ENCODE measurements around the gene EGFLAM. TPM values are rescaled to one million over a fixed set of nuclear protein-coding genes. Genes with fewer than 3 reads are reported as not detected.
A peak's percentile ranks its signal among the peaks of the same experiment; 100 is the strongest.

The EGFLAM gene
- total RNA-seq, 1 experiment from 2014 or later, result 7.4 TPM

DNA sequence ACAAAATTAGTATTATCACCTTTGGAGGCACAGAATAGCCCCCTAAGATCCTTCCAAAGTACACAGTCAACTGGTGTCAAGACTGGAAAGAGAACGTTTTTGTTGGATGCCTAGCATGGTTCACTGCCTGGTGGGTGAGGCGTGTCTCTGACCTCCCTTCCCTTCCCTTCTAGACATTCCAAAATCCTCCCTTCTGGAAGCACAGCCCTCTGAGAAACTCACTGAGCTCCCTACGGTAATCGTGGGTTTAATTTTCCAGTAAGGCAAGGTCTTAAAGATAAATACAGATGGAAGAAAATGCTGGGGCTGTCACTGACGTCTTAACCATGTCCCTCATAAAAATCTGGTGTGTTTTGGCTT lies 159.3 kb downstream of the EGFLAM start:
- DNase-seq (ENCODE audit: low read depth), result no peak

DNA sequence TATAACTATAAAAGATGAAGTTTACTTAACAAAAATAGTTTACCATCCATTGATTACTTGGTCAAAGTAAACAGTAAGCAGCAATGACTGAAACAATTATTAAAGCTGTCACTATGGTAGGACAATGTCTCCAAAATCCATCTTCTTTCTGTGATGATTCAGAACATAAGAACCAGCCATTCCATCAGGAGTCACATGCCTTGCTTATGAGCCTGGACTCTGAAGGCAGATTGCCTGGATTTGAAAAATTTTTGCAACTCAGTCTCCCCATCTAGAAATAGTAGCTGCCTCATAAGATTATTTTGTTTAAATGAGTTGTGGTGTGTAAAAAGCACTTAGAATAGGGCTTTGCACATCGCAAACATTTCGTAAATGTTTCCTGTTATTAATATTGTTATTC lies 161.9 kb downstream of the EGFLAM start:
- no peak for DNase-seq (ENCODE audit: low read depth)

DNA sequence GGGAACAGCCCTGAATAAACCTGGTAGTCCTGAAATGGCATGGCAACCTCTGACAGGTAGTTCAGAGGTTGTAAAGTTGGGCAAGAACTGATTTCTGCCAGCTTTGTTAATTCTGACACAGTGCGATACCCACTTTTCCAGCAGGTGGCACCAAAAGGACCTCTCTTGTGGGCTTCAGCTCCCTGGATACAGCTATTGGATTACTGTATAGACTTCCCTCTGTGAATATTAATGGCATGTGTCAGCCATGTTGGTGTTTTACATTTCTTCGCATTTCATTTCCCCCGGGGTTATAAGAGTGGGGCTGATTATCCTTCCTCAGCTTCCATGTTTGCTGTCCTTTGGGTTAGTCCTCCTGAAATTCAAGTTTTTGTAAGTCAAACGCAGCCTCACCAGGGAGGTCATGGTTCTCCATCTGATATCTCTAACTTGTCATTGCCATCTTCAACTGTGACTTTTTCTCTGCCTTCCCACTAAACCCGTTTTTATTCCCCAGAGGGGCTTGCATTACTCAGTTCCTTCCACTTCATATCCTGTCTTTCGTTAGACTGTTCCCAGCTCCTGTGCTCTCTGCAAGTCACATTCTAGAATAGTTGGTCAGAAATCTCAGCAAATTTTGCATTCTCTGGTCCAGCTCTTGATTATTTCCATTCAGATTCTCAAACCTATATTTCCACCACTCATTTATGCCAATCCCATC lies 162.5 kb downstream of the EGFLAM start:
- peak; percentile 66 for DNase-seq (ENCODE audit: low read depth)

DNA sequence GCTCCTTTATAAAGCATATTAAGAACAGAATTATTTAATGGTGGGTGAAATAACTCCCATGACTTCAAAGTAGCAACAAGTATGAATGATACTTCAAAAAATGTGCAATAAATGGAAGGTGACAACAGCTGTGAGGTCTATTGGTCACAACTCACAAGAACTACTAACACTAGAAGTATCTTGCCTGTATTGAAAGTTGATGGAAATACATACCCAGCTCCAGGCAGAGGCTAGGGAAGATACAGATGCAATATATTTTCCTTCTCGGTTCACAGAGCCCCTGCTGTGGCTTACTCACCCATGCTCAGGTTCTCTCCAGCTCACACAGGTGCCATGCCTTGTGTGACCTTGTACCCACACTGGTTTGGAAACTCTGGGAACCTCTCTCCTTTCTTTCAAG lies 164.3 kb downstream of the EGFLAM start:
- no peak for DNase-seq (ENCODE audit: low read depth)

DNA sequence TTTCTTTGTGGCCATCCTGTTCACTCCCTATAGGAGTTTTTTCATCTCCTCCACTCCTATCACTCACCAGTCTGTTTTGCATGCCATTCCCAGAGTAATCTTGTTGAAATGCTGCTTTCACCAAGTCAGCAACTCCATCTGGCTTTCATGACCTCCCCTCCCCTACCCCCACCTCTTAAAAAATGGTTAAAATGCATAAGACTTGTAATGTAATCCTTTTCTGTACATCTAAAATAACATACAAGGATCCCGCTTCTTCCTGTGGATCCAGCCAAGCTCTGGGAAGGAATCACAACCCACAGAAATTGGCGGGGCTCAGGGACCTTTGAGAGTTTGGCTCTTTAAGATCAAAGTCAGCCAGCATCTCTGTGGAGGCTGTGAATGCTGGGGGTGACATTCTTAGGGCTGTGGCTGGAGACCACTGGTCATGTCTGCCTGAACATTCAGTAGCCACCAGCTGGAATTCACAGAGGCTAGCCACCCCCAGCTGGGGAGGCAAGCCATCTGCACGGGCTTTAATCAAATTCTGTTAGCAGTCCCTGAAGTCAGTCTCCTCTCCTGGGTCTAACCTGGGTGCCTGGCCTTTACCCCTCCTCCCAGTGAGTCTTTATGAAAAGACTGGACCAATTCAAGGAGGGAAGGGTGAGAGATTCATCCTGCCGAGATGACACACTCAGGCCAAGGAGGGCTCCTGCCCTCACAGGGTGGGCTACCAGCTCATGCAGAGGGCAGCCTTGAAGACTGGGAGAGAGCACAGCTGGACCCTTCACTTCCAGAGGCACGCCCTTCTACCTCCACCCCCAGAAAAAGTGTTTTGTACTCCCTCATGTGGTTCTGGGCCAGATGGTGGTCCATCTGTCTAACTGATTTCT lies 165.2 kb downstream of the EGFLAM start:
- DNase-seq (ENCODE audit: low read depth), result no peak

DNA sequence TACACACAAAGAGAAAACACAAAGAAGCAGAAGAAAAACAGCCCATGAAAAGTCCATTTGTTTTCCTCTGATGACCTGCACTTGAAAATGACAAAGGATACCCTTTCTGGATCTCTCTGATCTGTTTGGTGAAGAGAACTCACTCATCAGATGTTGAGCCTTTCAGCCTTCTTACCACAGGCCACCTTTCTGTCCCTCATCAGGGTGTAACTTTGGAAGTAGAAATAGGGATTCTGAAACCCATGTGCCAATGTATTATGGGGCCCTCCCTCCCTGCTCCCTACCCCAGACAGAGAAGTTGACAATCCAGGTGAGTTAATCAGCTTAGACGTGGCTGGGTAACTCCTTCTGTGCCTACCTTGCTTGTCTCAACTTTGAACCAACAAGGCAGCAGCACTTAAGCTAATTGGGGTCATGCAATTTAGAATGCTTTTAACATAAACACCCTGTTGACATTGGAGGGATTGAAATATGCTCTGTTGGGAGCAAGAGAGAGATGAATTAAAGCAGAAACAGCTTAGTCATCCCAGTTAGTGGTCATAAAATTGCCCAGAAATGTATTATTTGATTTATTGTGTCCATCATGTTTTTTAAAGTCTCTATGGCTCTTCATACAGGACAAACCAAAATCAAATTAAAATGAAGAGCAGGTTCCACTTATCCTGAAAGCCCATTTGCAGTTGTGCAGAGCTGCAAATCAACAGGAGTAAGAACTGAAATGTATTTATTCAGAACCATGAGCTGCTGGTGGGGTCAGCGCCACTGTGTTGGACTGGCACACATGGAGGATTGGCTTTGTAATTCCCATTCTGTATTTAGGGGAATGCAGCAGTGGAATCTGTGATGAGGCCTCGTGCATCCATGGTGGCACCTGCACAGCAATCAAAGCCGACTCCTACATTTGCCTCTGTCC lies 166.0 kb downstream of the EGFLAM start:
- DNase-seq (ENCODE audit: low read depth), result no peak

DNA sequence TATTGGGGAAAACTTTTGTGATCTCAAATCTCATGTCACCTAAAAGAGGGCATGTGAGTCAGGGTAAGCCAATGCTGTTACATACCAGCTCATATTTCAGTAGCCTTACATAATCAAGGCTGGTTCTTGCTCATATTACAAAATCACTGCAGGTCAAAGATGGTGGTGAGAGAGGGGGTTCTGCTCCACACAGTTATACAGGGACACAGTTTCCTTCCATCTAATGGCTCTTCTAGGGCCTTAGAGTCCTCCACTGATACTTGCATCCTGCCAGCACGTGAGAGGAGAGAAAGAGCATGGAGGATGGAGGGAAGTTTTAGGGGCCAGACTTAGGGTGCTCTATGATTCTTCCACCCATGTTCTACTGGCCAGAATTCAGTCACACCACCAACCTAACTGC lies 168.1 kb downstream of the EGFLAM start:
- no peak for DNase-seq (ENCODE audit: low read depth)

DNA sequence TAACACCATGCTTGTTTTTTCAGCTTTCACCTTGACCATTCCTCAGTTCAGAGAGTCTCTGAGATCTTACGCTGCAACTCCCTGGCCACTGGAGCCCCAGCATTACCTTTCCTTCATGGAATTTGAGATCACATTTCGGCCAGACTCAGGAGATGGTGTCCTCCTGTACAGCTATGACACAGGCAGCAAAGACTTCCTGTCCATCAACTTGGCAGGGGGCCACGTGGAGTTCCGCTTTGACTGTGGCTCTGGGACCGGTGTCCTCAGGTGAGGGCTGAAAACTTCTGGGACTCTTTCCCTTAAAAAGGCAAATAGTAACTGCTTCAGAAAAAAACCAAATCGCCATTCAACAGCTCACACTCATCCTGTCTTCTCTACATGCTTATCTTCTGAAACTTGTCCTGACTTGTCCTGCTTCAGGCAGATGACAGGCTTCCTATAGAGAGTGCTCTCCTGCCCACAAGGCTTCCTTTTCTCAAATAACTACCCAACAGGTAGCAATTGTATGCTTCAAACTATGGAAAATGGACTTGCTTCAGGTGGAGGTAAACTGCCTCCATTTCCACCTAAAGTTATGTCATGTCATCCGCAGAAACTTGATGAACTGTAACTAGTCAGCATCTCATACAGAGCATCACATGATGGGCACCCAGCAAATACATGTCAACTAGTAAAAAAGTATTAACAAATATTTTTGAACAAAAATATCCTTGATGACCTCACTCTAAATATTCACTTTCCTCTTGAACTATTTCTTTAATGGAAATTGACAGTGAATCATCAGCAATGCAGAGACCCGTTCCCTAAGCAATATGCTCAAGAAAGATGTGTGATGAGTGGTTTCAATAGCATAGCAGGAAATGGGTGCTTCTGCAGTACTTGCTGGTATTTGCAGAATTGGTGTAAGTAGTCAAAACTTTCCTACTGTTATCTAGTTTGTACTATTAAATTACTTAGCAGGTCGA lies 168.9 kb downstream of the EGFLAM start:
- DNase-seq (ENCODE audit: low read depth), result no peak

DNA sequence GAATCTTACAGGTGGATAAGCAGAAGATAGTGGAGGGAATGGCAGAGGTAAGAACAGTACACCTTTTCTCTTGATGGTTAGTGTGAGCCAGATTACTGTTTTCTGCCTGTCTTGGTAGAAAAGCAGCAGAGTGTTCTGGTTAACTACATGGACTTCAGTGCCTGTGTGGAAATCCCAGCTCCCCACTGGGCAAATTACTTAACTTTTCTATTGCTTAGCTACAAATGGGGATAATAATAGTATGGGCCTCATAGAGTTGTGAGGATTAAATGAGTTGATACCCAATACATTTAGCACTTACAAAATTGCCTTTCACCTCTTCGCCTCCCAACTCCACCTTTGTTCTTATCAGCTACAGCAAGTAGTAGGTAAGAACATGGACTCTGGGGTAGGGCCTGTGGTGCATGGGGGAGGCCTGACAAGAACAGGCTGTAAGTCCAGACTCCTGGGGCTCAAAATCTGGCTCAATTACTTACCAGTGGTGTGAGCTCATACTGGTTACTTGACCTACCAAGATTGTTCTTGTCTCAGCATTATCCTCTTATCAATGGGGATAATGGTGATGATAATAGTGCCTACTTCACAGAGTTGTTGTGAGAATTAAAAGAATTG lies 173.0 kb downstream of the EGFLAM start:
- no peak for DNase-seq (ENCODE audit: low read depth)

DNA sequence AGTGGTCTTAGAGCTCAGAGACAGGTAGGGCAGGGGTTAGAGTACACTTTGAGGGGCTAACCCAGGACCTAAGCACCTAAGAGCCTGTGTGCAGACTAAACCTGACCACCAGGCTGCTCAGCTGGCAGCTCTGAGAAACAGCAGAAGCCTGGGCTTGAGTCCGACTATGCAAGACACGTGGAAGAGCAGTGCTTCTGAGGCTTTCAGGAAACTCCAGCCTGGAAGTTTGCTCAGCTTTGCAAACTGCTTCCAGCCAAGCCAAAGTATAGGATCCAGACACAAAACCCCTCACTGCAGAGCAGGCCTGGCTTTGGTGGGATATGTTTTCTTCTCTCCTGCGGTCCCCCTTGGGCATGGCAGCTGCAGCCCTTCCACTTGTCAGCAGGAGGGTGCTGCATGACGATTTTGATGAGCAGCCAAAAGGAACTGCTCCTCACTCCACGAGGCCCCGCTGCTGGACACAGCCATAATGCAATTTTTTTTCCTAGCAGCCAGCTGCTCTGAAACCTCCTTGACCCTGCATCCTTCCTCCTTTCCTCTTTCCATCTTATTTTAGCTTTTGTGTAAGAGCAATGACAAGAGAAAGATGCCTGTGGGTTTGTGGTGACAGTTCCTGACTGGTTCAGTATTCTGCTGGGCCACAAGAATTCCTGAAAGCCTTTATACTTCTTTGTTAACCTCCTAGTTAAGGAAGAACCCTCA lies 175.0 kb downstream of the EGFLAM start:
- DNase-seq (ENCODE audit: low read depth), result no peak

DNA sequence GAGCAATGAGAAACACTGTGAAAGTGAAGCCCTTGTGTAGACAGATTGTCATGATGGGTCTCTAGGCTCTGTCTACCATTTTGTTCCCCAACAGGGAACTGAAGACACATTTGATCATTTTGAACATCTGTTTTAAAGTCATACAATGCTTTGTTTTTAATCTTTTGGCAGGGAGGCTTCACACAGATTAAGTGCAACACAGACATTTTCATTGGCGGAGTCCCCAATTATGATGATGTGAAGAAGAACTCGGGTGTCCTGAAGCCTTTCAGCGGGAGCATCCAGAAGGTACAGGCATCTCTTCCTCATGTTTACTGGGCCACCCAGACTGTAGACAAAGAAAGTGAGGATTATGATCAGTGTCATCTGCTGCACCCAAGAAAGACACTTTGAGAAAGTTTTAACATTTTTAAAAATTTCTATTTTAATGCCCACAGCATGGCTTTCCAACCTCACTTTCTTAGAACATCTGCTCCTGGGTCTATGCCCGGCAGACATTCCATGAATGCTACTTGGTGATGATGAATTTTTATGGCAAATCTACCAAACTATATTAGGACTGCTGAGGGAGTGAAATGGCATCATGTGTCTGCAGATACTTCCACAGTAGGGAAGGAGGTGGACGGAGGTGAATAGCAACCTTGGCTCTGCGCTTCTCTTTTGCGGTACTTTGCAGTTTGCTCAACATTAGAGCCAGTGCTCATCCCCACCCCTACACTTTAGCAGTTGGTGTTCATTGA lies 176.8 kb downstream of the EGFLAM start:
- no peak for DNase-seq (ENCODE audit: low read depth)

DNA sequence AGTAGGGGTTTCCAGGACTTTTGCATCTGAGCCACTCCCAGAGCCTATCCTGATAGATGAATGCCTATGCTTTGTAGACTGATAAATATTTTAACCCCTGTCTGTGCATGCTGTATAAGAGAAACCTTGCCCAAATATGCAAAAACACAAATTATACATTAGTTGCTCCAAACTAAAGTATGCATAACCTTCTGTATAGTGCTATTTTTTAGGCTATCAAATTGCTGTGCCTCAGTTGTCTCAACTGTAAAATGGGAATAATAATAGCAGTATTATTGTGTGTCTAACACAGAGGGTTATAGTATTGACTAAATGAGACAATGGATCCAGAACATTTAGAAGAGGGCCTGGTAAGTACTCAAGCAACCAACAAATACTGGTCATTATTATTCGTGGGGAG lies 180.4 kb downstream of the EGFLAM start:
- DNase-seq (ENCODE audit: low read depth), result no peak

DNA sequence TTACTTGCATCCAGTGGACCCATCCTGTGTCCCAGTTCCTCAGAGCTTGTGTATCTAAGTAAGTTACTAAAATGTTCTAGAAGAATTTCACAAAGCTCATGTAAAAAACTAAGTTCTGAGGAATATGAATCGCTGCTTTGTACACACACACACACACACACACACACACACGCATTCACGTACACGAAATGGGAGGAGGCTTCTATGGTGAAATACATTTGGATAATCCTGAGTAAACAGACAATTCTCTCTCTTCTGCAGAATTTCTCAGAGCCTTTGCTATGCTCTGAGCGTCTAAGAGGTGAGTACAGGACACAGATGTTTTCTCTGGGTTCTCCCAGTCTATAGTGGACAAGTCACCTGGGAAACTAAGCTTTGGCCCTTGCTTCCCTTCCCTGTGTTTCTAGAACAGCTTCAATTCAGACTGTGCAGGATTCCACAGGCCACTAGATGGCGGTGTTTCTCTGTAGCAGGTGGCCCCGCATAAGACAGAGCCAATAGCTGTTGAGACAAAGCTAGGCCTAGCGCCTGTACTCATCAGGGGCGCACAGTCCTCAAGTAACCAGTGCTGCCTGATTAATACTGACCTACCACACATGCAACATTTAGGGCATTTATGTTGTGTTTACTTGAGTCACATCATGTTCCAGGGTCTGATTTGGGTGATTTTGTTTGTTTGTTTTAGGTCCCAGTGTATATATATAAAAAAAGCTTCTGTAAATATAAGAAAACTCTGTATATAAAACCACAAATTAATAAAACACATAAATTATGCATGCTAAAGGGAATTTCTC lies 183.3 kb downstream of the EGFLAM start:
- DNase-seq (ENCODE audit: low read depth), result peak; percentile 86

DNA sequence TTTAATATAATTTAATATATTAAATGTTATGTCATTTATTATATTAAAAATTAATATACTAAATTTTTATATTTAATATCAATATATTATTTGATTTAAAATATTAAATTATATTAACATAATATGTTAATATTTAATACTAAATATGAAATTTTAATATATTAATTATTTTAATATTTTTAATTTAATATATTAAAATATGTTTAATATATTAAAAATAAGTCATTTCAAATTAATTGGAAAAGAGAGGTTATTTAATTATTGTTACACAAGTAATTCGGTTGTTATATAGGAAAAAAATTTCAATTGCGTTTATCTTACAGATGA lies 183.9 kb downstream of the EGFLAM start:
- DNase-seq (ENCODE audit: low read depth), result no peak

DNA sequence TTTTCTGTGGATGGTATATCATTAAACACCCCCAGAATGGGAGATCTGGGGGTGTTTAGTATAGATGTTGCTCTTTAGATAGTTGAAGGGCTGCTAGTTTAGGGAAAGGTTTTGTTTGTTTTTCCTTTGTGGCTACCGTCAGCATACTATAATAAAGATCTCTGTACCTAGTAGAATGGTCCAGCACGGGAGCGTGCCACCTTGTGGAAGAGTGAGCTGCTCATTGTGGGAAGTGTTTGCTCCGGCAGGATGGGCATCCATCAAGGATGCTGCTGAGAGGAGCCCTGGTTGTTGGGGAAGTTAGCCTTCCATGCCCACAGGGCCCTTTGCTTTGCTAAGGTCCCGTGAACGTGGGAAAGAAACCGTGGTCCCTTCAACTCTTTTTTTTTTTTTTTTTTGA lies 185.0 kb downstream of the EGFLAM start:
- DNase-seq (ENCODE audit: low read depth), result no peak

DNA sequence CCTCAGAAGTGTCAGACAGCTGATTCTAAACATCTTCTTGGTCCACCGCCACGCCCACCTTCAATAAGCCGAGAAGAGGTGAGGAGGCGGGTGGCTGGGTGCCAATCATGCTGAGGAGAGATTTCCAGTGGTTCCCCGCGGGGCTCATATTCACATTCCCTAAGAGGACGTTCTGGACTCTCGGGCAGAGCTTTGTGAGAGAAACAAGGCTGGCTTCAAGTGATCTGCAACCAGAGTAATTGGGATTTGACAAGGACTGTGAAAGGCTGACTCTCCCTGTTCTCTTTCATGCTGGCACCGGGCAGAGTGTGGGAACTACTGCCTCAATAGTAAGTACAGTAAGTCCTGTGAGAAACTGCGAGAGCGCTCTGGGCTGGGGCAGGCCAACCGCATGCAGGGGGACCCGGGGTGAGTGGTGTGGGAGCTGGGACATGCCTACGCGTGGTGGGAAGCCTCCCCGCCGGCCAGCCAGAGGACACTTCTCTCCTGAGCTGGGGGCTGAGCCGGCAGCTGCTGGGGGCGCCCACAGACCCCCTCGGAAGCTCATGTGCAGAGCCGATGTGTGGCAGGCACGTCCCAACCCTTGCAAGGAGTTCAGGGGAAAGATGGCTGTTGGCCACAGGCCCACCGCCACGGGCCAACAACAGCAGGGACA lies 187.1 kb downstream of the EGFLAM start:
- peak; percentile 58 for DNase-seq (ENCODE audit: low read depth)

DNA sequence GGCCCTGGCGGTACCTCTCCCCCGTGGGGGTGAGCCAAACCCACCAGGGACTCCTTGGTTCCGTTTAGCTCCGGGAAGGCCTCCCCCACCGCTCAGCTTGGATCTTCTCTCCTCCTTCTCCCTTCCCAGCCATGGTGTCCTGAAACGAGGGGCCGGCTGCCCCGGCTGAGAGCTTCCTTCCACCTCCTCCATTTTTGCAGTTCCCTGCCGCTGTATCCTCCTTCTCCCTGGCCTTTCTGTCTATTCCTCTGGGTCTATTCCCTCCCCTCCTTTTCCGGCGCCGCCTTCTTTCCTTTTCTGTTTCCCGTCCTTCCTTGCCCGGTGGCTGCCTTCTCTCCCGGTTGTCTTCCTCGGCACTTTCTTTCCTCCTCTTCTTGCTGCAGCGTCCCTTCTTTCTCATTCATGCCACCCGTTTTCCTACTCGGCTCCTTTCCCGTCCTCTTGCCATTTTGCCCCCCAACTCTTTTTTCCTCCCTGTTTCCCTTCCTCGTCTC lies 187.7 kb downstream of the EGFLAM start:
- DNase-seq (ENCODE audit: low read depth), result peak; percentile 17

DNA sequence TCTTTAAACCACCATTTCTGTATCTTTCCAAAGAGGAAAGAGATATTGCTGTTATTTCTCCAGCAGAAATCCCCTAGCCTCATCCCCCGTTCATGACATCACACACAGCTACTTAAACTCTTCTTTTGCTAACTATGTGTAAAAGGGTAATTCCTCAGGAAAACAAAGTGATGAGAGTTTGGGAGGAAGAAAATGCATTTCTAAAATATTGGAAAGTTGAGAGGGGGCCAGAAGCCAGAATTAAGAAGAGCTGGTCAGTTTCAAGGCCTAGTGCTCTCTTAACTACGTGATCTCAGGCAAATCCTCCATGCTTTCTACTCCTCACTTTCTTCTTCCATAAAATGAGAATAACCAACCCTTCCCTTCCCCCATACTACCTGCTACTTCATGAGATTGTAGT lies 188.7 kb downstream of the EGFLAM start:
- no peak for DNase-seq (ENCODE audit: low read depth)

Measured in Daoy (cell line).